Liver (tissue), 3 donors: ENCODE measurements around the gene HMOX2.

ENCODE experiments used
- GABPA ChIP-seq, 2 donors: IDR thresholded peaks in 1 of 2; conservative IDR thresholded peaks in 1 of 2; 2 replicates each; pipeline ENCODE4 v1.6.1; 2016; ENCODE audit warnings: antibody characterized with exemption in 2 of 2, mild to moderate bottlenecking in 1 of 2, moderate library complexity in 1 of 2
- SP1 ChIP-seq: IDR thresholded peaks from 2 replicates; pipeline ENCODE4 v1.6.1; 2018; ENCODE audit warnings: antibody characterized with exemption, mild to moderate bottlenecking
- YY1 ChIP-seq: IDR thresholded peaks from 2 replicates; pipeline ENCODE4 v1.6.1; 2016; ENCODE audit warnings: antibody characterized with exemption, mild to moderate bottlenecking
- TF ChIP-seq, protein P1 (sequence below): fragments of 150-350 bp; IDR thresholded peaks from 2 replicates; pipeline ENCODE4 v1.5.1; 2017; ENCODE audit warnings: improper control_type of control experiment, low read depth, low read length; ENCODE audit not compliant: missing input control
- TF ChIP-seq, protein P2 (sequence below): IDR thresholded peaks from 2 replicates; pipeline ENCODE4 v1.6.1; 2016; ENCODE audit warnings: antibody characterized with exemption
- donor health status: healthy.
- donor health status: healthy.

DNA sequence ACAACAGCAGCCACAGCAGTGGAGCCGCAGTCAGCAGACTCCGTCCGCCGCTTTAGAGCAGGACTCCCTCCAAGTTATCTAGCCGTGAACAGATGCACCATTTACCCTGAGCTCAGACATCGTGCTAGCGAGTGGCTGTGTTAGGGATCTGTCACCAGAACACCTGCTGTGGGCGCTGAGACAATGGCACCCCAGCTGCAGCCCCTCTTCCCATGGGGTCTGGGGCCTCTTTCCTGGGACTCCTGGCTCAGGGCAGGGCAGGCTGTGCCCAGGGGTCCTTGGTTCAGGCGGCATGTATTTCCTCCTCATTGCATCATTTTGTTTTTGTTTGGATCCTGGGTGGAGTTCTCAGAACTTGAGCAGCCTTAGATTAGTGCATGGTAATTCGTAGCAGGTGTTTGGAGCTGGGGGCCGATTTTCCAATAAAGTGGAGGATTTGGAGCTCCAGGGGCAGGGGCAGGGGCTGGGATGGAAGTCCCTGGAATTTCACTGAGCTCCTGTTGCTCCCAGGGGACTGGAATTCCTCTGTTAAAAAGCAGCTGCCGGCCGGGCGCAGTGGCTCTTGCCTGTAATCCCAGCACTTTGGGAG is 25.2 kb upstream of the HMOX2 start:
- TF ChIP-seq YY1 (no peak), GABPA (IDR thresholded peaks at IDR 0.05 in 1 of 2, conservative IDR thresholded peaks at IDR 0.05 in 1 of 2) (no peak), SP1 (no peak)
- TF ChIP-seq, protein P1, sequence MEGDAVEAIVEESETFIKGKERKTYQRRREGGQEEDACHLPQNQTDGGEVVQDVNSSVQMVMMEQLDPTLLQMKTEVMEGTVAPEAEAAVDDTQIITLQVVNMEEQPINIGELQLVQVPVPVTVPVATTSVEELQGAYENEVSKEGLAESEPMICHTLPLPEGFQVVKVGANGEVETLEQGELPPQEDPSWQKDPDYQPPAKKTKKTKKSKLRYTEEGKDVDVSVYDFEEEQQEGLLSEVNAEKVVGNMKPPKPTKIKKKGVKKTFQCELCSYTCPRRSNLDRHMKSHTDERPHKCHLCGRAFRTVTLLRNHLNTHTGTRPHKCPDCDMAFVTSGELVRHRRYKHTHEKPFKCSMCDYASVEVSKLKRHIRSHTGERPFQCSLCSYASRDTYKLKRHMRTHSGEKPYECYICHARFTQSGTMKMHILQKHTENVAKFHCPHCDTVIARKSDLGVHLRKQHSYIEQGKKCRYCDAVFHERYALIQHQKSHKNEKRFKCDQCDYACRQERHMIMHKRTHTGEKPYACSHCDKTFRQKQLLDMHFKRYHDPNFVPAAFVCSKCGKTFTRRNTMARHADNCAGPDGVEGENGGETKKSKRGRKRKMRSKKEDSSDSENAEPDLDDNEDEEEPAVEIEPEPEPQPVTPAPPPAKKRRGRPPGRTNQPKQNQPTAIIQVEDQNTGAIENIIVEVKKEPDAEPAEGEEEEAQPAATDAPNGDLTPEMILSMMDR: no peak
- TF ChIP-seq, protein P2, sequence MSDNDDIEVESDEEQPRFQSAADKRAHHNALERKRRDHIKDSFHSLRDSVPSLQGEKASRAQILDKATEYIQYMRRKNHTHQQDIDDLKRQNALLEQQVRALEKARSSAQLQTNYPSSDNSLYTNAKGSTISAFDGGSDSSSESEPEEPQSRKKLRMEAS: no peak
